ENCODE results near the gene CD160.
"Not testable (repeated sequence)": the region's sequence is repeated elsewhere in the genome, so short reads cannot be mapped to it uniquely, and the experiment has no call there.

The CD160 gene

DNA sequence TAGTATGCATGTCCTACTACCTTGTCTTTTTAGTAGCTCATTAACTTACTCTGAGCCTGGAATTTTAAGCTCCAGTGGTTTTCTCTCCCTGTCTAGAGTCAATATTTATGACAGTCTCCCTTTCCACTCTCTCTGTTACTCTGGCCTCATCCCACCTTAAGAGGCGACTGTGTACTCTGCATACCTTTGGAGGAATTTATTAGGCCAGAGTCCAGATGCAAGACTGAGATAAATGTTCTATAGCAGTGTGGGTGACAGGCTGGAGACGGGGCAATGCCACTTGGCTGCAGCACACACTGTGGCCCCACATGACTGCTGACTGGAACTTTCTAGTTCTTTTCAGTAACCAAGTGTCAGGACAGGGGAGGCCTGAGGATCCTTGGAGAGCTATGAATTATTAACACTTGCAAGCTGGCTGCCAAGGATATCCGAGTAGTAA, 8.1 kb upstream of the CD160 start:
- no peak for TF ChIP-seq CTCF (conservative IDR thresholded peaks at IDR 0.05; ENCODE audit: low read depth, low read length)
- no peak overlapping the region for H3K4me3 ChIP-seq (ENCODE audit: low read length)
- DNase-seq (ENCODE audit: low read depth) = no peak

GRCh38 chr1:145714524-145715111, 4.7 kb upstream of the CD160 start:
- no peak for DNase-seq (ENCODE audit: low read depth)
- TF ChIP-seq CTCF (conservative IDR thresholded peaks at IDR 0.05; ENCODE audit: low read depth, low read length) = no peak
- H3K4me3 ChIP-seq (ENCODE audit: low read length) = no peak overlapping the region

- DNase-seq (ENCODE audit: low read depth) = no peak
- H3K4me3 ChIP-seq (ENCODE audit: low read length) = no peak overlapping the region
- TF ChIP-seq CTCF (conservative IDR thresholded peaks at IDR 0.05; ENCODE audit: low read depth, low read length) = no peak
Measured at GRCh38 chr1:145716641-145717345, 2.5 kb upstream of the CD160 start.

GRCh38 chr1:145717833-145718232, 1.5 kb upstream of the CD160 start:
- no peak for DNase-seq (ENCODE audit: low read depth)

DNA sequence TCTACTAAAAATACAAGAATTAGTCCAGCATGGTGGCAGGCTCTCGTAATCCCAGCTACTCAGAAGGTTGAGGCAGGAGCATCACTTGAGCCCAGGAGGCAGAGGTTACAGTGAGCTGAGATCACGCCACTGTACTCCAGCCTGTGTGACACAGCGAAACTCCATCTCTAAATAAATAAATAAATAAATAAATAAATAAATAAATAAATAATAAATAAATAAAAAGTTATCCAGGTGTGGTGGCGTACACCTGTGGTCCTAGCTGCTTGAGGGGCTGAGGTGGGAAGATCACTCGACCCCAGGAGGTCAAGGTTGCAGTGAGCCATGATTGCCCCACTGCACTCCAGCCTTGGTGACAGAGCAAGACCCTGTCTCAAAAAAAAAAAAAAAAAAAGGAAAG, 834 bp upstream of the CD160 start:
- not testable (repeated sequence) for DNase-seq (ENCODE audit: low read depth); H3K4me3 ChIP-seq (ENCODE audit: low read length)

More at GRCh38 chr1:145717833-145718232, 1.5 kb upstream of the CD160 start:
- TF ChIP-seq CTCF (conservative IDR thresholded peaks at IDR 0.05; ENCODE audit: low read depth, low read length) = no peak
- H3K4me3 ChIP-seq (ENCODE audit: low read length) = no peak overlapping the region

DNA sequence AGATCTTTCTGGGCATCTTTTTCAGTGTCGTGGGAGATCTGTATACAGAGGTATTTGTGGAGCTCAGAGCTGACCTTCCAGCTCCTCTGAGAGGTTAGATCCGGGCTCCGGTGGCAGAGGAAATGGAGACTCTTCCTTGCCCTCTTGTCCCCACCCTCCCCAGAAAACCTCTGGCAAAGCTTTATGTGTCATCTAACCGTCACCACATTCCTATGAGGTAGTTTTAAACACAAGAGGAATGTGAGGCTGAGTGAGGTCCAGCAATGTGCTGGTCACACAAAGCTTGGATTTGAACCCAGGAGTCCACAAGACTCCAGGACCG, 1.2 kb downstream of the CD160 start:
- no peak overlapping the region for H3K4me3 ChIP-seq (ENCODE audit: low read length)
- peak; percentile 23 for DNase-seq (ENCODE audit: low read depth)
- no peak for TF ChIP-seq CTCF (conservative IDR thresholded peaks at IDR 0.05; ENCODE audit: low read depth, low read length)

DNA sequence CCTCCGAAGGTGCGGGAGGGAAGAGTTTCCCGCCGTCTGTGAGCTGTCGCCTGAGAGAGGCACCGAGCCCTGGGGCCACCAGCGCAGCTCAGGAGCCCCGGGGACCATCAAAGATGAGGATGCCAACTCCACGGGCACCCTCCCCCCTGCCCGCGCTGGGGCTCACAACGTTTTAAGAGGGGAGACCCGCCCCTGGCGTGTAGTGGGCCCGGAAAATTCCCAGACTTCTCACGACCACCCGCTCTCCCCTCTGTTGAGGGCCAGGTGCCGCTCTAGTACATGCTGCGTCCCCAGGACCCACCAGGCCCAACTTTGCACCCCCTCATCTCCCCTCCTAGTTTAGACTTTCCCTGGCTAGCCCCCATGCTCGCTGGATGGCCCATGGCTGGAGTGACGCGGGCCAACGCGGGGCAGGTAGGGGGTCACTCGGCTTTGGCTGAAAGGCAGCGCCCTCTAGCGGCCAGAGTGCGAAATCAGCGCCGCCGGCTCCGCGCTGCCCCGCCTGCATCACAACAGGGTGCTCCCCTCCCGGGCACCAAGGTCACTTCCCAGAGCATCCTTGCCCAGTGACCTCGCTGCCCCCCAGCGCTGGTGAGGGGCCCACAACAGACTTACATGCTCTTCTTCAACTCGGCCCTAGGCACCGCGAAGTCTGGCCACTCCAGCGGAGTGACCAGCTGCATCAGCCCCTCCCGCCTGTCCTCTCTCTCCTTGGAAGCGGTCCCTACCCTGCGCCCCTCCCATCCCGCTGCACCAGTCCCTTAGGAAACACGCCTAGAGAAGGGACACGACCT, 1.8 kb downstream of the CD160 start:
- peak; percentile 82 for TF ChIP-seq CTCF (conservative IDR thresholded peaks at IDR 0.05; ENCODE audit: low read depth, low read length)
- H3K4me3 ChIP-seq (ENCODE audit: low read length) = peak overlapping the region; percentile 49
- no peak for DNase-seq (ENCODE audit: low read depth)

GRCh38 chr1:145726193-145726592, 6.9 kb downstream of the CD160 start:
- H3K4me3 ChIP-seq (ENCODE audit: low read length); DNase-seq (ENCODE audit: low read depth): not testable (repeated sequence)

All from retinal pigment epithelial cell (primary cell).